MCF 10A (cell line): ENCODE results near the gene PPP1R3G. TPM values are rescaled to one million over a fixed set of nuclear protein-coding genes. Genes with fewer than 3 reads are reported as not detected.

Experiments
- BruUV-seq: library from RNA; stranded (reverse); fragments of 400-500 nt; replicated peaks from 2 replicates; lab custom pipeline; 2021; lab: Mats Ljungman, UMichigan
- CTCF ChIA-PET: fragments of 300-600 bp; sonication (Branson Sonifier 250); formaldehyde crosslinking; extraction: SDS; loops from one replicate; lab custom pipeline; 2021; ENCODE audit warnings: antibody characterized with exemption, inconsistent platforms; lab: Yijun Ruan, JAX
- POLR2A ChIA-PET: fragments of 300-600, 350-650 bp; sonication (Branson Sonifier 250); formaldehyde crosslinking; extraction: SDS; loops from one replicate; lab custom pipeline; 2020; ENCODE audit warnings: antibody characterized with exemption, inconsistent platforms; lab: Yijun Ruan, JAX
- DNase-seq: peaks from one replicate; pipeline ENCODE4 v3.0.0-alpha.2; 2018; ENCODE audit not compliant: unreplicated experiment
- H3K27ac Mint-ChIP-seq: one replicate; pipeline ENCODE4 v1.8.0; 2022; ENCODE audit warnings: mild to moderate bottlenecking, low read depth, mixed read lengths; ENCODE audit not compliant: unreplicated experiment
- H3K27me3 Mint-ChIP-seq: one replicate; pipeline ENCODE4 v1.8.0; 2022; ENCODE audit warnings: mixed read lengths; ENCODE audit not compliant: insufficient read depth, unreplicated experiment
- H3K36me3 Mint-ChIP-seq: one replicate; pipeline ENCODE4 v1.8.0; 2022; ENCODE audit warnings: mild to moderate bottlenecking, moderate library complexity, mixed read lengths; ENCODE audit not compliant: insufficient read depth, unreplicated experiment
- H3K4me1 Mint-ChIP-seq: one replicate; pipeline ENCODE4 v1.8.0; 2022; ENCODE audit warnings: mixed read lengths; ENCODE audit not compliant: insufficient read depth, unreplicated experiment
- H3K4me3 Mint-ChIP-seq: one replicate; pipeline ENCODE4 v1.8.0; 2022; ENCODE audit warnings: mild to moderate bottlenecking, moderate library complexity, mixed read lengths; ENCODE audit not compliant: unreplicated experiment
- H3K9me3 Mint-ChIP-seq: one replicate; pipeline ENCODE4 v1.8.0; 2022; ENCODE audit warnings: mixed read lengths; ENCODE audit not compliant: unreplicated experiment
- intact Hi-C: fragments of 100-400 bp; cut with micrococcal nuclease; formaldehyde crosslinking; loops from 2 replicates; pipeline ENCODE4 v1.14.1; 2022
- total RNA-seq: library from RNA; stranded (reverse); gene quantifications from 2 replicates; pipeline ENCODE4 v1.2.3, GENCODE V29; 2022
- TF ChIP-seq, protein P1 (sequence below): fragments of 200-600 bp; IDR thresholded peaks from one replicate; pipeline ENCODE4 v1.8.0; 2022; ENCODE audit warnings: antibody characterized with exemption, mild to moderate bottlenecking; ENCODE audit not compliant: unreplicated experiment

Gene PPP1R3G
- total RNA-seq, 1 experiment from 2014 or later, result 0.07 TPM

- H3K4me1 Mint-ChIP-seq, result peaks cover 18% of the 10 kb centered on the region
- intact Hi-C loops, result no loop called here
- CTCF ChIA-PET, result interaction anchor here (0.6 kb wide), 1 partner anchor 22 kb away, joined by 3 read pairs; no protein-coding TSS in a partner anchor
These were observed 36.3 kb downstream of the PPP1R3G start for GRCh38 chr6:5121479-5121878.

DNA sequence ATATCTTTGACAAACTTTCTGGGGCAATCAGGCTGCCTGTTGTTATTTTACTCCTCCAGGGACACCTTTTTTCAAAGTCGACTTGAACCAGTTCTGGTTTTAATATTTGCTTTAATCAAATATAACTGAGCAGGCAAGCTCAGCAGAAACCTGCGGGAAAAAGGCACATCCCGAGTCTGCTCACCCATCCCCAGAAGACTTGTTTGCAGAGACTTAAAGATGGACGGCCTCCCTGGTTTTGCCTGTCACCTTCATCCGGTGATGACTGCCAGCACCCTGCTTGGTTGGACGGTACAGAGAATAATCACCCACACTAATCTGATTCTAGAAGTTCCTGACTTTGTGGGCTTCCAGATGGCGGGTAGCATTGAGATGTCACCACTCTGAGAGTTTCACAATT lies 36.8 kb downstream of the PPP1R3G start:
- CTCF ChIA-PET, result interaction anchor here (0.6 kb wide), 1 partner anchor 21 kb away, joined by 3 read pairs; no protein-coding TSS in a partner anchor
- no peak overlapping the region for H3K27ac Mint-ChIP-seq
- no peaks in the 10 kb centered on the region for H3K9me3 Mint-ChIP-seq
- H3K4me3 Mint-ChIP-seq, result no peak overlapping the region
- H3K27me3 Mint-ChIP-seq, result no peaks in the 10 kb centered on the region
- H3K36me3 Mint-ChIP-seq, result no peaks in the 10 kb centered on the region
- no TSS peak for BruUV-seq
- POLR2A ChIA-PET, result no interaction called here
- intact Hi-C loops, result no loop called here
- TF ChIP-seq, protein P1, sequence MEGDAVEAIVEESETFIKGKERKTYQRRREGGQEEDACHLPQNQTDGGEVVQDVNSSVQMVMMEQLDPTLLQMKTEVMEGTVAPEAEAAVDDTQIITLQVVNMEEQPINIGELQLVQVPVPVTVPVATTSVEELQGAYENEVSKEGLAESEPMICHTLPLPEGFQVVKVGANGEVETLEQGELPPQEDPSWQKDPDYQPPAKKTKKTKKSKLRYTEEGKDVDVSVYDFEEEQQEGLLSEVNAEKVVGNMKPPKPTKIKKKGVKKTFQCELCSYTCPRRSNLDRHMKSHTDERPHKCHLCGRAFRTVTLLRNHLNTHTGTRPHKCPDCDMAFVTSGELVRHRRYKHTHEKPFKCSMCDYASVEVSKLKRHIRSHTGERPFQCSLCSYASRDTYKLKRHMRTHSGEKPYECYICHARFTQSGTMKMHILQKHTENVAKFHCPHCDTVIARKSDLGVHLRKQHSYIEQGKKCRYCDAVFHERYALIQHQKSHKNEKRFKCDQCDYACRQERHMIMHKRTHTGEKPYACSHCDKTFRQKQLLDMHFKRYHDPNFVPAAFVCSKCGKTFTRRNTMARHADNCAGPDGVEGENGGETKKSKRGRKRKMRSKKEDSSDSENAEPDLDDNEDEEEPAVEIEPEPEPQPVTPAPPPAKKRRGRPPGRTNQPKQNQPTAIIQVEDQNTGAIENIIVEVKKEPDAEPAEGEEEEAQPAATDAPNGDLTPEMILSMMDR, result no peak
- DNase-seq, result no peak
- H3K4me1 Mint-ChIP-seq, result peaks cover 18% of the 10 kb centered on the region

More at GRCh38 chr6:5121479-5121878, 36.3 kb downstream of the PPP1R3G start:
- Mint-ChIP-seq H3K9me3 (no peaks in the 10 kb centered on the region), H3K36me3 (no peaks in the 10 kb centered on the region), H3K27ac (no peak overlapping the region), H3K27me3 (no peaks in the 10 kb centered on the region), H3K4me3 (no peak overlapping the region)
- TF ChIP-seq, protein P1, result no peak
- DNase-seq, result no peak
- no TSS peak for BruUV-seq
- POLR2A ChIA-PET, result no interaction called here

GRCh38 chr6:5122504-5123112 lies 37.5 kb downstream of the PPP1R3G start:
- no peak overlapping the region for H3K27ac Mint-ChIP-seq
- intact Hi-C loops, result no loop called here
- ChIA-PET CTCF (no interaction called here), POLR2A (no interaction called here)
- H3K4me3 Mint-ChIP-seq, result no peak overlapping the region
- H3K36me3 Mint-ChIP-seq, result no peaks in the 10 kb centered on the region
- TF ChIP-seq, protein P1, result no peak
- DNase-seq, result no peak
- no peaks in the 10 kb centered on the region for H3K9me3 Mint-ChIP-seq
- no peaks in the 10 kb centered on the region for H3K27me3 Mint-ChIP-seq
- no TSS peak for BruUV-seq
- peaks cover 18% of the 10 kb centered on the region for H3K4me1 Mint-ChIP-seq

- peaks cover 18% of the 10 kb centered on the region for H3K4me1 Mint-ChIP-seq
- H3K27me3 Mint-ChIP-seq, result no peaks in the 10 kb centered on the region
- H3K9me3 Mint-ChIP-seq, result no peaks in the 10 kb centered on the region
- no TSS peak for BruUV-seq
- intact Hi-C loops, result no loop called here
- ChIA-PET POLR2A (no interaction called here), CTCF (interaction anchor here (0.6 kb wide), 1 partner anchor 31 kb away, joined by 3 read pairs; no protein-coding TSS in a partner anchor)
- TF ChIP-seq, protein P1, result no peak
- no peak for DNase-seq
- no peak overlapping the region for H3K4me3 Mint-ChIP-seq
- H3K27ac Mint-ChIP-seq, result no peak overlapping the region
- H3K36me3 Mint-ChIP-seq, result no peaks in the 10 kb centered on the region
These were observed 38.4 kb downstream of the PPP1R3G start for GRCh38 chr6:5123296-5124143.
